CD4-positive, alpha-beta T cell (primary cell): ENCODE measurements around the gene E2F7. TPM values are rescaled to one million over a fixed set of nuclear protein-coding genes. Genes with fewer than 3 reads are reported as not detected.

Experiments used
- ATAC-seq: fragments of 200-7000 bp; cut with Tn5 transposase; one replicate; pipeline ENCODE4 v1.10.0; 2022; ENCODE audit warnings: mild to moderate bottlenecking; ENCODE audit not compliant: poor library complexity
- CTCF ChIA-PET: fragments of 350-600 bp; sonication (Branson Sonifier 250); formaldehyde crosslinking; loops from one replicate; lab custom pipeline; 2021; ENCODE audit warnings: antibody characterized with exemption, inconsistent platforms; lab: Charles Lee
- POLR2A ChIA-PET: fragments of 350-600 bp; sonication (Branson Sonifier 250); formaldehyde crosslinking; loops from one replicate; lab custom pipeline; 2021; ENCODE audit warnings: antibody characterized with exemption, inconsistent platforms; lab: Charles Lee
- DNase-seq, 14 experiments: peaks; one replicate each; pipeline ENCODE4 v3.0.0-alpha.2; 2013 to 2020; ENCODE audit warnings: mixed read lengths in 2 of 14
- H3K27ac ChIP-seq, 2 donors: one replicate each; pipeline versions ENCODE4 v1.5.1 to v1.7.0; 2013; ENCODE audit warnings: low read length in 2 of 2, low read depth in 1 of 2, mild to moderate bottlenecking in 1 of 2
- H3K27me3 ChIP-seq, 2 experiments: 1 replicate in 1 of 2; 2 replicates in 1 of 2; pipeline versions ENCODE4 v1.6.1 to v1.7.0; 2013; ENCODE audit warnings: low read length in 2 of 2, control low read depth in 1 of 2, mild to moderate bottlenecking in 1 of 2, moderate library complexity in 1 of 2; ENCODE audit not compliant: insufficient read depth in 2 of 2, control insufficient read depth in 1 of 2
- H3K36me3 ChIP-seq: one replicate; pipeline ENCODE4 v1.6.1; 2013; ENCODE audit warnings: low read length, control low read depth; ENCODE audit not compliant: insufficient read depth
- H3K4me1 ChIP-seq: one replicate; pipeline ENCODE4 v1.6.1; 2013; ENCODE audit warnings: low read length, control low read depth; ENCODE audit not compliant: insufficient read depth
- H3K4me3 ChIP-seq: one replicate; pipeline ENCODE4 v1.5.1; 2013; ENCODE audit warnings: mild to moderate bottlenecking, low read length, moderate library complexity
- H3K9me3 ChIP-seq, 2 experiments: 1 replicate in 1 of 2; 2 replicates in 1 of 2; pipeline versions ENCODE4 v1.6.1 to v1.7.0; 2013; ENCODE audit warnings: low read length in 2 of 2, mild to moderate bottlenecking in 2 of 2, control low read depth in 1 of 2, moderate library complexity in 1 of 2; ENCODE audit not compliant: control insufficient read depth in 1 of 2, insufficient read depth in 1 of 2
- H3K27ac Mint-ChIP-seq: one replicate; pipeline ENCODE4 v1.8.0; 2020; ENCODE audit warnings: mixed read lengths
- H3K27me3 Mint-ChIP-seq: one replicate; pipeline ENCODE4 v1.8.0; 2021; ENCODE audit warnings: mixed read lengths
- H3K36me3 Mint-ChIP-seq: one replicate; pipeline ENCODE4 v1.8.0; 2021; ENCODE audit warnings: low read depth, mixed read lengths
- H3K4me1 Mint-ChIP-seq: one replicate; pipeline ENCODE4 v1.8.0; 2021; ENCODE audit warnings: low read depth, mixed read lengths
- H3K4me3 Mint-ChIP-seq: one replicate; pipeline ENCODE4 v1.8.0; 2020; ENCODE audit warnings: mild to moderate bottlenecking, mixed read lengths
- H3K9me3 Mint-ChIP-seq: one replicate; pipeline ENCODE4 v1.8.0; 2020; ENCODE audit warnings: mixed read lengths
- CTCF ChIP-seq: fragments of 200-600 bp; IDR thresholded peaks from one replicate; pipeline ENCODE4 v1.8.0; 2022; ENCODE audit warnings: antibody characterized with exemption, mild to moderate bottlenecking
- intact Hi-C, 2 experiments: fragments of 100-400 bp; cut with DNase I in 1 of 2; cut with micrococcal nuclease in 1 of 2; formaldehyde crosslinking; loops; one replicate each; pipeline versions ENCODE4 v1.15.1 to v1.9.0; 2023 to 2025; cut with DNase I, micrococcal nuclease
- total RNA-seq, 174 experiments: library from RNA in 2 of 174; stranded (reverse) in 2 of 174; gene quantifications; one replicate each; pipeline ENCODE4 v1.2.3 and lab custom pipeline; 2021 to 2026

The E2F7 gene
- total RNA-seq, 2 experiments from 2014 or later: 0.14 to 0.16 TPM

GRCh38 chr12:77003246-77003645, 62.1 kb downstream of the E2F7 start:
- no peaks in the 10 kb centered on the region for H3K36me3 Mint-ChIP-seq
- no peak overlapping the region for H3K4me3 Mint-ChIP-seq
- ATAC-seq (no peak), DNase-seq (no peak)
- Histone ChIP-seq H3K27ac (no peak overlapping the region), H3K9me3 (no peaks in the 10 kb centered on the region), H3K27me3 (peaks cover 3 to 13% of the 10 kb centered on the region in 2 experiments), H3K4me3 (no peak overlapping the region), H3K36me3 (no peaks in the 10 kb centered on the region), H3K4me1 (no peaks in the 10 kb centered on the region)
- TF ChIP-seq CTCF: no peak
- CTCF ChIA-PET: no interaction called here
- H3K4me1 Mint-ChIP-seq: no peaks in the 10 kb centered on the region
- H3K27me3 Mint-ChIP-seq: peaks cover 16% of the 10 kb centered on the region
- H3K27ac Mint-ChIP-seq: no peak overlapping the region
- POLR2A ChIA-PET: no interaction called here
- H3K9me3 Mint-ChIP-seq: no peaks in the 10 kb centered on the region
- intact Hi-C loops: no loop called here

GRCh38 chr12:77002382-77002781, 63.0 kb downstream of the E2F7 start:
- peaks cover 10% of the 10 kb centered on the region for H3K27me3 Mint-ChIP-seq
- Histone ChIP-seq H3K4me3 (no peak overlapping the region), H3K4me1 (no peaks in the 10 kb centered on the region), H3K27ac (no peak overlapping the region), H3K9me3 (no peaks in the 10 kb centered on the region), H3K36me3 (no peaks in the 10 kb centered on the region), H3K27me3 (peaks cover 3 to 10% of the 10 kb centered on the region in 2 experiments)
- CTCF ChIA-PET: no interaction called here
- ATAC-seq: no peak
- TF ChIP-seq CTCF: no peak
- intact Hi-C loops: no loop called here
- H3K4me3 Mint-ChIP-seq: no peak overlapping the region
- no peaks in the 10 kb centered on the region for H3K9me3 Mint-ChIP-seq
- H3K27ac Mint-ChIP-seq: no peak overlapping the region
- no peak for DNase-seq
- H3K36me3 Mint-ChIP-seq: no peaks in the 10 kb centered on the region
- POLR2A ChIA-PET: no interaction called here
- no peaks in the 10 kb centered on the region for H3K4me1 Mint-ChIP-seq

- intact Hi-C loops: no loop called here
- CTCF ChIA-PET: interaction anchor here (1.4 kb wide), 1 partner anchor 9 kb away, joined by 4 read pairs; no protein-coding TSS in a partner anchor
- H3K36me3 ChIP-seq: no peaks in the 10 kb centered on the region
Measured at GRCh38 chr12:77001276-77001675, 64.1 kb downstream of the E2F7 start.

More at GRCh38 chr12:77001276-77001675, 64.1 kb downstream of the E2F7 start:
- Mint-ChIP-seq H3K36me3 (no peaks in the 10 kb centered on the region), H3K4me1 (no peaks in the 10 kb centered on the region), H3K9me3 (no peaks in the 10 kb centered on the region), H3K27ac (no peak overlapping the region), H3K27me3 (peaks cover 9% of the 10 kb centered on the region), H3K4me3 (no peak overlapping the region)
- DNase-seq (no peak), ATAC-seq (no peak)
- Histone ChIP-seq H3K9me3 (no peaks in the 10 kb centered on the region), H3K4me3 (no peak overlapping the region), H3K27ac (no peak overlapping the region), H3K27me3 (peaks cover 3 to 10% of the 10 kb centered on the region in 2 experiments), H3K4me1 (no peaks in the 10 kb centered on the region)
- POLR2A ChIA-PET: no interaction called here
- no peak for TF ChIP-seq CTCF
